ENCODE data around the gene ATP1B3.
"Not testable (repeated sequence)": the region's sequence is repeated elsewhere in the genome, so short reads cannot be mapped to it uniquely, and the experiment has no call there.

The ATP1B3 gene

DNA sequence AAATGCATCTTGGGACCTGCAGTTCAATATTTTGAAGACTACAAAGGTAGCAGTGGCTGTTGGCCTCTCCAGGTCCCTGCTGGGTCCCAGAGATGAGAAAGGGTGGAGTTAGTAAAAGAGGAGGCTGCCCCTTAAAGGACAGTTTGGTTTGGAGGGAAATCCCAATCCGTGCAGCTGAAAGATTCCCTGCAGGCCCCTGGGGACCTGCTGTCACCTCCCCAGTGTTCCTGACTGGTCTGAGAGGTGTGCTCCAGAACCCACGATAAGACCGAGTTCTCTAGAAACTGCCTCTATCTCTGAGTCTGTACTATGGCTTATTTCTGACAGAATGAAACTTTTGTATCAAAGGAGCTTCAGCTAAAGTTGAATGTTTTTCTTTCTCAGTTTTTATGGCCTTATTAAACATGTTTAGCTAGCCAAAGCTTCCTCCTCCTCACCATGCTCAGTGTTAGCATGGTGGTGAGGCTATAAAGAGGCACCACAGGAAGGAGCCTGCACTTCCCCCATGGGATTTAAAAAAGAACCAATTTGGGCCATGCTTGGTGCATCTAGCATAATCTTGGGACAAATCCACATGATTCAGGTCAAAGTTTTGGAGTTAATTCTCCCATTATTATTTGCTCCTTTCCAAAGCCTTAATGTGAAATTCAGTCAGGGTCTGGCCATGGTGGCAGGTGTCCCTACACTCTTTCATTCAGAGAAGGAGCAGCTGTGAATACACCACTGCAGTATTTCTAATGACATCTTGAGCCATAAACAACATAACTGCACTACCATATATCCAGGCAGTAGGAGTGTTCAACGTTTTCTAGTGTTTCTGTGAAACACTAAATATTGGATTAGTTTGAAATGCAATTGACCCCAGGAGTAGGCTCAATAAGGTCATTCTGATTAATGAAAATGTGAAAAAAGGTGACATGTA lies 74.4 kb downstream of the ATP1B3 start:
- DNase-seq: no peak

DNA sequence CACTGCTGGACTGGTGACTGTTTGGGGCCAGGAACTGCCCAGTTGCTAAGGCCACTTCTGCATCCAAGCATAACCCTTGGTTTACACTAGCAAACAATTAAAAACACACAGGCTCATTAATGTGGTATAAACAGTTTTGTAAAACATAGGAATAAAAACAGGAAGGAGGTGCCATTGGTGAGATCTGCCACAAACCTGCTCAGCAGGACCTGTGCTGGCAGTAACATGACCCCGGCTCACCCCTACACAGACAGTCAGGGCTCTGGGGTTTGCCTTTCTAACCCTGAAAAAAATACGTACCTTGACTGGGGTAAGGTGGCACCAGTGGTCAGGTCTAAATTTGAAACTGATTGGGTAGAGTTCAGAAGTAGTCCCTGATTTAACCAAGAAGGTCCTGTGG lies 76.2 kb downstream of the ATP1B3 start:
- DNase-seq: no peak

DNA sequence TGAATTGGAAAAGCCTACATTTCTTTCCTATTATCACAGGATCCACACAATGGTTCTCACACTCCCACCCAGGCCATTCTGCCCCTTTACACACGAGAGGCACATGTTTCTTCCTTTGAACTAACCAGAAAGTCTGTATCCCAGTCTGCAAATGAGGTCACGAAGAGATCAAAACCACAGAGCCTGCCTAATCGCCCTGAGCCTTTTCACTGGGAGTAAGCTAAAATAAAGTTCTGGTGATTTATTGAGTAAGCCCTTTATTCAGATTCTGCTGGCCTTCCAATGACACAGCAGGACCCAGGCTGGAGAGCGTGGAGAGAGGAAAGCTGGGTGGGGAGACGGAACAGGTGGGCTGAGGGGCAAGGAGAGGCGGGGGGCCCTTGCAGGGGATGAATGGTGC lies 78.7 kb downstream of the ATP1B3 start:
- no peak for DNase-seq

DNA sequence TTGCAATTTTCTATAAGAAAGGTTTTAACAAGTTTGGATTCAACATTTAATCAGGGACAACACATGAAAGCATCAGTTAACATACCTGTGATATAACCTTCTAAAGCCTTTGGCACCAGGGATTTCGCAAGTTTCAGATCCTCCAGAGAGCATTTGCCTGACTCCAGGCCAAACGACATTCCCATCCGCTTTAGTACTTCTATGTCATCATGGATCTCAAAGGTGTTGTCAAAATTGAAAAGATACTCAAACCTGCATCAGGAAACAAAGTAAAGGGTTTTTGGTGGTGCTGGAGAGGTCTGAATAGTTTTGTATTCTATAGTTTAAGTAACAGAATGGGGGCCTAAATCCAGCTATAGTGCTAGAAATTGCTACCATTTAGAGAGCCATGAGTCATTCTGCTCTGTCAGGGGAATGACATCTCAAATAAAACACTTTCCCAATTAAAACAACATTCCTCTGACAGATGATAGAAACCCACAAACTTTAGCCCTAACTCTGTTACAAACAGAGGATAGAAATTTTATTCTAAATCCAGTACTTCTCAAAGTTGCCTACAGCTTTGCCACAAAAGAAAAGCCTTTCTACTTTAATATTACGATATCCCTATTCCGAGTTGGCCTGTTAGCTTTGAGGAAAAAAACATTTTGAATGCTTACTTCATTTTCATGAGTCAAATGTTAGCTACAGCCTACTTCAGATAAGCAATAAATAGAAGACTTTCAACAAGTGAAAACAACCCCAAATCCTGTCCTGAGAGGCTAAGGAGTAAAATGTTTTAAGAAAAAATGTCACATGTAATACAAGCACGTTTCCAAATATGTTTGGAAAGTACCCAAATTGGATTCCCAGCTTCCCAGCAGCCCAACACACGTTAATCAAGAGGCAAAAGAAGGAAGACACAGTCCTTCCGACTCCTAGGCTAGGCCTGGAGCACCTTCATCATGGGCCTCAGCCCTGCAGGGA lies 83.4 kb downstream of the ATP1B3 start:
- DNase-seq: no peak

DNA sequence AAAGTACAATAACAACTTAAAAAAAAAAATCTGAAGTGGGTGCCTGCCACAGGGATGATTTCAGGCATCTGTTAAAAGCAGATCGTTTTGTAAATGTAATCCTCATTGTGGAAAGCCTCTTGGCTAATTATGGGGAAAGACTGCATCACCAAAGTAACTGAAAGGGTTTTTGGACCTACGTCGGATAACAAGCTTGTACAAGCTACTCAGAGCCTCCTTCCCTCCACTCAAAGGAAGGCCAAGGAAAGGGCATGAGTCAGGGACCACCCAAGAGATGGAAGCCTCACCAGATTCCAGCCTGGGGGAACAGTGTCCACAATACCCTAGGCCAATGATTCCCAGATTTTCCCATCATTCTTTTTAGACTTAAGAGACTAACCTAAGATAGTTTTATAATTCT lies 84.3 kb downstream of the ATP1B3 start:
- no peak for DNase-seq

DNA sequence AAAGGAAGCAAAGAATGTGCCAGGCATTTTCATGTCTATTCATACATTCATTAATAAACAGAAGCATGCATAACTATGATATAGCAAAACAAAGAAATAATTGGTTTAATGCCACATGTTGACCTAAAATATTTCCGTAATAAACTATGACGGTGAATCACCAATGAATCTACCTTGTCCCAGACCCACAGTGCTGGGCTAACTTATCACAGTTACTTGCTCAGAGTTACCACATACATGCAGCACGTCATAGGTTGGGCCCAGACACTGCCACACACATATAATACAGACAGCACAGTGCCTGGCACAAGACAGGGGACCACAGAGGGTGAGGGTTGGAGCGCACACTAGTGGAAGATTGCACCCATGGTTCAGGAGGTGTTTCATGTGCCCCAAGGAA lies 86.9 kb downstream of the ATP1B3 start:
- DNase-seq: no peak

DNA sequence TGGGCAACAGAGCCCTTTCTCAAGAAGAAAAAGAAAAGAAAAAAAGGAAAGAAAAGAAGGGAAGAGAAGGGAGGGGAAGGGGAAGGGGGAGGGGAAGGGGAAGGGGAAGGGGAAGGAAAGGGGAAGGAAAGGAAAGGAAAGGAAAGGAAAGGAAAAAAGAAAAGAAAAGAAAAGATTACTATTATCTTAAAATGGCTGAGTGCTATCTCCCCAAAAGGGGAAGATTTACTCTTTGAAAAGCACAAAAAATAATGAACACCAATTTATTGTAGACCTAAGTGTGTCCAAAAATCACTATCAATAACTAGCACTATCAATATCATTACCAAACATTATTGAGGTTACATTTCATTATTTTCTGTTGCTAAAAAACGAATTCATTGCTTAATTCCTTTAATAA lies 89.0 kb downstream of the ATP1B3 start:
- no peak for DNase-seq

DNA sequence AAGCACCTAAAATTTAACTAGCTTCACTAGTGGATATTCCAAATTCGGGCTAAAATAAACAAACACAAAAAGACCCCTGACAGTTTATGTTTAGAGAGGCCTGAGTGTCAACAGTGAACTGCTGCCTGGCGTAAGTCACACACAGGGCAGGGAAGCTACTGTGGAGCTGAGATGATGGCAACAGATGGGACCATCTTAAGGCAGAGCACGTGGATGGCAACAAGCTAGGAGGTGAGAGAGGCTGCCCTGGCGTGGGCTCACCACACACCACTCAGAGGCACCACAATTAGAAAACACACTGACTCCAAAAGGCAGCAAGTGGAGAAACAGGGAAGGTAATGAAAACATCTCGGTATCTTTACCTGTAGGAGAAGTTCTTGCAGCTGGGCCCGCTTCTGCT lies 93.3 kb downstream of the ATP1B3 start:
- no peak for DNase-seq

DNA sequence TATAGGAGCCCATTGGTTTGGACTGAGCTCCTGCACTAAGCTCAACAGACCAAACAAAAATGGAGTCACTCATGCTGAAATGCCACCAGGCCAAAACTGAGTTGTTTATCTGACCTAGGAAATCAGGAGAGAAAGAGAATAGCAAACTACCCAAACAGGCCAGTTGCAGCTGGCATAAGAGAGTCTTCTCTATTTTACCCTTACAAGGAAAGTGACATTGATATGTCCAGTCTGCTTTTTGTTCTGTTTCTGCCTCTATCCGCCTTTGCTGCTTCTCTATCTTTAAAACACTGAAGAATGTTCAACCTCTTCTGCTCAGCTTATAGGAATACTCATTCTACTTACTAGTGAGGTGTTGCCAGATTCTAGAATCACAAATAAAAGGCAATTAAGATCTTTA lies 95.1 kb downstream of the ATP1B3 start:
- no peak for DNase-seq

DNA sequence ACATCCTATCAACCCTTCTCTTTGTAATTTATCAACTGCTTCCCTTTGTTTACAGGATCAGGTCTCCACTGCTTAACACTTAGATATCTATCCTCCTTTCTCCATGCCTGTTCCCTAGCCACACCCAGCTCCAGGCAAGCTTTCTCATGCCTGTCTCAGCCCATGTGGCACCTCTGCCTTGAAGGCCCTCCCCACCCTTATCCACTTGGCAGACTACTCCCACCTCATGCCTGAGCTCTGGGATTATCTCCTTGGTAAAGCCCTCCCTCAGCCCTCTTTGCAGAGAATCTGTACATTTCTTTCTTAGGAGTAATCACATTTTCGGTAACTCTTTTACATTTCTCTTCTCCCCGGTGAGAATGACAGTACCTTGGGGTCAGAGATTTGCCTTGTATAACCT lies 96.0 kb downstream of the ATP1B3 start:
- no peak for DNase-seq

DNA sequence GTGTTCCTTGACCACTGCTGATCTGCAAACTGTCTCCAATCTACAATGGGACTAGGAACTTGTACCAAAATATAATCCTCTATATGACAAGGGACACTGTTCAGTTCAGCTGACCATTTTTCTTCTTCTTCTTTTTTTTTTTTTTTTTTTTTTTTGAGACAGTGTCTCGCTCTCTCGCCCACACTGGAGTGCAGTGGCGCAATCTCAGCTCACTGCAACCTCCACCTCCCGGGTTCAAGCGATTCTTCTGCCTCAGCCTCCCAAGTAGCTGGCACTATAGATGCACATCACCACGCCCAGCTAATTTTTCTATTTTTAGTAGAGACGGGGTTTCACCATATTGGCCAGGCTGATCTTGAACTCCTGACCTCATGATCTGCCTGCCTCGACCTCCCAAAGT lies 98.3 kb downstream of the ATP1B3 start:
- DNase-seq: not testable (repeated sequence)

Data from activated CD8-positive, alpha-beta memory T cell treated with anti-CD3 and anti-CD28 coated beads, Interleukin-2, amount 50 U/mL, for 48 hours (primary cell).